ENCODE measurements around the gene DCDC2.
"Not testable (repeated sequence)": the region's sequence is repeated elsewhere in the genome, so short reads cannot be mapped to it uniquely, and the experiment has no call there.

The DCDC2 gene

DNA sequence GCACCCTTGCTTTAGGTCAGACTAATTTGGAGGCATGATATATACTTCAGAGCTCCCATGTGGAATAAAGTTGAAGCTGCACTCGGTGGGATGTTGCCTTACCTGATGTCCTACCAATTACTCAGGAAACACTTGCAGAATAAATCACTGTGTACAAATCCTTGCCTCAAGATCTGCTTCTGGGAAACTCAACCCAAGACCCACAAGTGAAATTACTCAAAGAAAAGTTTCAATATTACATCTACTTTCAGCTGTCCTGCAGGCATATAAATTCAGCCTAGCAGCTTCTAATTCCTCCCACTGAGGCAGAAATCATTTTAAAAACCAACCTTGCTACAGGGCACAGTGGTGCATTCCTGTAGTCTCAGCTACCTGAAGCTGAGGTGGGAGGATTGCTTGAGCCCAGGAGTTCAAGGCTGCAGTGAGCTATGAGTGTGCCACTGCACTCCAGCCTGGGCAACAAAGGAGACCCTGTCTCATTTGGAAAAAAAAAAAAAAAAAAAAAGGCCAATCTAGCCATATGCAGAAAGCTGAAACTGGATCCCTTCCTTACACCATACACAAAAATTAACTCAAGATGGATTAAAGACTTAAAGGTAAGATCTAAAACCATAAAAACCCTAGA, 20.7 kb upstream of the DCDC2 start:
- no peak for DNase-seq

DNA sequence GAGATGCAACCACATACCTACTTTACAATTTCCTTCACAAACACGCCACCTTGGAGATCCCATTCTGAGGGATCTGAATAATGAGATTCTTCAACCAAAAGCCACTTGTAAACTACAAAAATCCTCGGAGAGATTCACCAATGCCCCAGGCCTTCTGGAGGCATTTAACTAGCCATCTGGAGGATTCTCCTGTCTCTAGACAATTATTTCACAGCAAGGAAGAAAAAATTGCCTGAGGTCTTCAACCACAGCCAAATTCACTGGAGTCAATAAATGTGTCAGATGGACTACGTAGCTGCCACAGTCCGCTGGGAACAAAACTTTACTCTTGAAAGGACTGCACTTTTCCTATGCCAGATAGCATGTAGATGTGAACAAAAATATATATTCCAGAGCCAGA, 19.0 kb upstream of the DCDC2 start:
- no peak for DNase-seq

DNA sequence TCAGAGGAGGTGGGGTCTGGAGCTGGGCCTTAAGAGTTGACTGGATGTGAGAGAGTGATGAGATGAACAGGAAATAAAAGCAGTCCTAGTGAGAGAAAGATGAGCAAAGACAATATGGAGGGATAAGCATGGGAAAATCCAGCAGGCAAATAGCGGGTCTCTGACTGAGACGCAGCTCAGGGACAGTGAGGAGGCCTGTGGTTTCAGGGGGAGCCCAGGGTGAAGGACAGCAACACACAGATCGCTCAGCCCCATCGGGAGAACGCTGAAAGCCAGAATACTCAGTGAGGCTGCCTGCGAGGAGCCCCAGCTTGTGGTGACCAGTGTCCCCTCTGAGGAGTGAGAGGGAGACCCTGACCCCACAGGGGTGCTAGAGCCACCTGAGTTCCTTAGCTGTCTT, 16.8 kb upstream of the DCDC2 start:
- no peak for DNase-seq

DNA sequence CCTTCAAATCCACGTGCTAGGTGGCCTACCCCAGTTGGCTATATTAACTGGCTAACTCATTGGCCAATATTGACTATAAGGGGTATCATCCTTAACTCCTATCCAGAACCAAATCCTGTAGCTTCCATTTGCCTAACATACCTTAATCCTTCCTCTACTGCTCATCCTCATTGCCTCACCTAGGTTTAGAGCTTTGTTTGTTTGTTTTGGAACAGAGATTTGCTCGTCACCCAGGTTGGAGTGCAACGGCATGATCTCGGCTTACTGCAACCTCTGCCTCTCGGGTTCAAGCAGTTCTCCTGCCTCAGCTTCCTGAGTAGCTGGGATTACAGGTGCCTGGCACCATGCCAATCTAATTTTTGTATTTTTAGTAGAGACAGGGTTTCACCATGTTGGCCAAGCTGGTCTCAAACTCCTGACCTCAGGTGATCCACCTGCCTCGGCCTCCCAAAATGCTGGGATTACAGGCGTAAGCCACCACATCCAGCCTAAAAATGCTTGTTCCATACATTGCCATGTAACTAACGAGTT, 7.3 kb upstream of the DCDC2 start:
- DNase-seq = not testable (repeated sequence)

DNA sequence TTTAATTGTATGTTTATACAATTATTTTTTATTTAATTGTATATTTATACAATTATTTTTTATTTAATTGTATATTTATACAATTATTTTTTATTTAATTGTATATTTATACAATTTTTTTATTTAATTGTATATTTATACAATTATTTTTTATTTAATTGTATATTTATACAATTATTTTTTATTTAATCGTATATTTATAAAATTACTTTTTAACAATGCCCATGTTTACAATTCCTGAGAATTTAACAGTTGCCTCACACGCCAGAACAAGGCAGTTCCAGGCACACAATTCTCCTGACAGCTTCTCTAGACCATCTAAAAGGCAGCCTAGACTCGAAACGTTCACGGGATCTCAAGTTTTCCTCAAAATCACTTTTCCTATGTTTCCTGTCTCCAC, 4.5 kb upstream of the DCDC2 start:
- DNase-seq = not testable (repeated sequence)

DNA sequence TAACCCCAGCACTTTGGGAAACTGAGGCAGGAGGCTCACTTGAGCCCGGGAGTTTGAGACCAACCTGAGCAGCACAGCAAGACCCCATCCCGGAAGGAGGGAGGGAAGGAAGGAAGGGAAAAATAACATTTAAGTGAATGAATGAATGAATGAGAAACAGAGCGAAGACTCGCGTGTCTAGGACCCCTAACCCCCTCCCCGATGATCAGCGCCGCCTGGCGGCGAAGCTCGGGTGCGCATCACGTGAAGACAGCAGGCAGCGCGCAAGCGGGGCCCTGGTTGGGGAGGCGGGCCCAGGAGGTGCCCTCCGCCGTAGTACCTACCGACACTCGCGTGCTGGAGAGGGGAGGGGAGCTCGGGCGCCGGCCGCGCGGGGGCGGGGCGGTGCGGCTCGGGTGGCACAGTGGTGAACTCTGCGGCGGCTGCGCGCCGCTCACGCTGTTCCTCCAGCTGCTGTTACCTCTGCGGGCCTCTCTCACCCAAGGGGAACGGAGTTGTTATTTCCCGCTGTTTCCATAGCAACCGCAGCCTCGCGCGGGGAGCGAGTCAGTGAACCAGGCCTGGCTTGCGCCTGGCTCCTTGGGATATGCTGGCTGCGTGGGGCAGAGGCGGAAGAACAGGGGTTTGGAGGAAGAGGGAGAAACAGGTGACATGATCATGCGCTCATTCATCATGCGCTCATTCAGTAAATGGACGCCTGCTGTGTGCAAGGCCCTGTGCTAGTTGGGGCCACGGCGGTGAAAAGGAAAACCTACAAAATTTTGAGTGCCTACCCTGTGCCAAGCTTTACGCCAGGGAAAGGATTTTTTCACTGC, 2.0 kb upstream of the DCDC2 start:
- peak; percentile 82 for DNase-seq

DNA sequence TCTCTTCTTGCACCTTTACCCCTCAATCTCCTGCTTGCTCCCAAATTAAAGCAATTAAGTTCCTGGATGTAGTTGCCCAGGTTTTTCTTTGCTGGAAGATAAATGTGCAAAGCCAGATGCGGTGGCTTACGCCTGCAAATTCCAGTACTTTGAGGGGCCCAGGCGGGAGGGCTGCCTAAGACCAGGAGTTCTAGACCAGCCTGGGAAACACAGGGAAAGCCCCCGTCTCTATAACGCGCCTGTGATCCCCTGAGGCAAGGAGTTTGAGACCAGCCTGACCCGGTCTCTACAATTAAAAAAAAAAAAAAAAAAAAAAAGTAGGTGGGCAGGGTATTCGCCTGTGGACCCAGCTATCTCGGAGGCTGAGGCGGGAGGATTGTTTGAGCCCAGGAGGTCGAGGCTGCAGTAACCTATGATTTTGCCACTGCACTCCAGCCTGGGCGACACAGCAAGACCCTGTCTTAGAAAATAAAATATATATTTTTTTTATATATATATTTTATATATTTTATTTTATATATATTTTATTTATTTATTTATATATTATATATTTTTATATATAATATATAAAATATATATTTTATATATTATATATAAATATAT, 461 bp upstream of the DCDC2 start:
- DNase-seq = no peak

DNA sequence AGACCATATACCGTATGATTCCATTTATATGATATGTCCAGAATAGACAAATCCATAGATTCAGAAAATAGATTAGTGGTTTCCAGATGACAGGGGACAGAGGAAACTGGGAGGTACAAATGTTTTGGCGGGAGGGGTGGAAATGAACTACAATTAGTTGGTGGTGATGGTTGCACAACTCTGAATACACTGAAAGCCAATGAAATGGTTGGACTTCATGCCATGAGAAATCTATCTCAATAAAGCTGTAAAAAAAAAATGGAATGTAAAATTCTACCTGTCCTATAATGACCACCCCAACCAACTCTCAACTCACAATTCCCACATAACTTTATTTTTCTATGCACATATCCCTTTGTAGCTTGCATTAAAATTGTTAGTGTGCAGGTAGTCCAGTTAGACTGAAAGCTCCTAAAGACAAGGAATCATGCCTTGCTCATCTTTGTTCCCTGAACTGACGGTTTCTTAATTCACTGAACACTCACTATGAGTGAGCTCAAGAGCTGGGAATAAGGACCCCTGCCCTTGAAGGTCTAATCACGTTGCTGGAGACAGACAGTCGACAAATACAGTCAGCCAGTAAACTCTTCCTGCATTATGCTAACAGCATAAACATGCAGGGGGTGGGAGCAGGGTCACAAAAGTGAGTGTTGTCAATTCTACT, 1.4 kb downstream of the DCDC2 start:
- no peak for DNase-seq

DNA sequence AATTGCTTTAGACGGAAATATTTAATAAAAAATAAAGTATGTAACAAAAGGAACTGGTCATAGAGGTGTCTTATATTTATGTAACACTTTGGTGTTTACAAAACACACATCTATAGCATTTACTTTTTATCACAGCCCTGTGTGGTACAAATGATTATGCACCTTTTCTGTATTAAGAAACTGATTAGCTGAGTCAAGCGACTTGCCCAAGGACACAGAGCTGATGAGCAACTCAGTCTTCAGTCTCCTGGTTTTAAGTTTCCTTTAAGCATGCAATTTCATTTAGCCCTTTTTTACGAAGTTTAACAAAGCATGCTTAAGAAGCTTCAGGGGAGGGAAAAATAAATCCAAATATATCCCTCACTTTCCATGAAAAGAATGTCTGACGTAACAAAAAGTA, 2.5 kb downstream of the DCDC2 start:
- no peak for DNase-seq

DNA sequence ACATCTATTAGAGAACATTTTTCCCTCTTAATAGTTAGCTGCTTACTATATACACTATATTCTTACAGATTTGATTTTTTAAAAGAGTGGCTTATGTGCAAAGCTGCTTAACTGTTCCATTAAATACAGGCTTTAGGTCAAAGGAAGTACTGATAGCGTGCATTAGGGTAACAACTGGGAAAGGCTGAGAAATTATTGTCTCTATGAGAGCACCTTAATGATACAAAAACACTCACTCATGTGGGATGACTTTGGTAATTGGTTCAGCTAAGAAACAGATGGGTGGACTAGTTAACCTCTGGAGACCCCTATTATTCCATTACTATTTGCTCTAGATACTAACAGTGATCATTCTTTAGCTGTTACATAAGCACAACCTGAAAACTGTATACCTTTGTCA, 4.0 kb downstream of the DCDC2 start:
- no peak for DNase-seq

DNA sequence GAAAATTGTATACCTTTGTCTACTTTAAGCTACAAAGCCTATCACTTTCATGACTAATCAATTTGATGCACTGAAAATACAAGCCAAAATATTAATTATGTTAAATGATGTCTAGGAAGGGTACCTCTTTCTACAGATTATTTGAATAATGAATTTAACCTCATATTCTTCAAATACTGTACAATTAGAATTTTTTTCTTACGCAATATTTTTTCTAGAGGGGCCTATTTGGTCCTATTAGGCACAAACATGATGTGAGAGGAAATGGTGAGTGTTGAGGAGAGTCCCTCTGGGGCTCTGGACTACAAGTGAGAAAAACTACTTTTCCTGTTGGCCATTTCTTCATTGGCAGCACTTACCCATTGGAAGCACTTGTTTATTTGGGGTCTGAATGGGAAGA, 5.4 kb downstream of the DCDC2 start:
- DNase-seq = no peak

DNA sequence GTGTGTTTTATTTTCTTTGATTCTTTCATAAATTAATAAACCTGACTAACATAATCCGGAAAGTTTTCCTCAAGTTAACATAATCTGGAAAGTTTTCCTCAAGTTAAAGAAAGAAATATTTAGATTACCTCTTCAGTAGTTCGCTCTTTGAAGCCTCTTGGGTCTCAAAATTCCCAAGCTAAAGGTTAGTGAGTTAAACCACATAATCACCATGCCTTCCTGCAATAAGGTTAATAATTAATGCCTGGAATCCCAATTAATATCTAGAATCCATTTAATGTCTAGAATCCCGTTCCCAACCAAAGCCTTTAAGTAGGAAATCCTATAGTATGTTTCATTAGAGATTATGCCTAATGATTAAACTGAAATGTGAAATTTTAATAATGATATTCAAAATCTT, 12.9 kb downstream of the DCDC2 start:
- no peak for DNase-seq

DNA sequence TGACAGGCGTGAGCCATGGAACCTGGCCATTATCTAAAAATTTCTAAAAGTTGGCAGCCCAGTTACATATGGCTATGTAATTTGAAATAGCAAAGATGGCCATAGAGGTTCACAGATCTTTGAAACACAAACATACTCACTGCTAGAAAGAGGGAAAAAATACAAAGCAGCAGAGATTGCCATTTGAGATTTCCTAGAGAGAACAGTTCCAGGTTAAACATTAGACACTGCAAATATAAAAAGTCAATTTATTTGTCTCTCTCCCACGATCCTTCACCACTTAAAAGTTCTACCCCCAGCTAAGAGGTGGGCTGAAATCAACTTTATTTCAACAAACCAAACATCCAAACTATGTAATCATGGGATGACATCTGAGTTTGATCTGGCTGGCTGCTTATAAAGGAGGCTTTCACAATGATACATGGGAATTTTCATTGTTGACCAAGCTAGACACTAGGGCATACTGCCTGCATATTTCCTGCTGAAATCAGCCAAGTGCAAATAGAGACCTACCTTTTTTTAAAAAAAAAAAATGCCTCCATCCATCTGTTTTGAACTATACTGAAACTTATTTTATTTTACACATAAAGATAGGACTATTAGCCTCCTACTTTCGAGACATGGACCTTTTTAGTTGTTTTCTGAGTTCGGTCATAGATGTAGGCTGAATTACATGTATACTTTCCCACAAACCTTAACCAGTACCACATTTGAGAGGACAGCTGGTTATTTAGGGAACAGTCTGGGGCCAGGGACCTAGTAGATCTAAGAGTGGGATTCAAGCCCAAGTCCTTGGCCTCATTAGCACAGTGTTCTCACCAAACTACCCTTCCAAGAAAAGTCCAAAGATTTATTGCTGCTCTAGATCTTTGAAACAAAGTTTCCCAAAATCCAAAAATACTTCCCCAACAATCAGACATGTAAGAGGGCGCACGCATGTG, 16.6 kb downstream of the DCDC2 start:
- no peak for DNase-seq

DNA sequence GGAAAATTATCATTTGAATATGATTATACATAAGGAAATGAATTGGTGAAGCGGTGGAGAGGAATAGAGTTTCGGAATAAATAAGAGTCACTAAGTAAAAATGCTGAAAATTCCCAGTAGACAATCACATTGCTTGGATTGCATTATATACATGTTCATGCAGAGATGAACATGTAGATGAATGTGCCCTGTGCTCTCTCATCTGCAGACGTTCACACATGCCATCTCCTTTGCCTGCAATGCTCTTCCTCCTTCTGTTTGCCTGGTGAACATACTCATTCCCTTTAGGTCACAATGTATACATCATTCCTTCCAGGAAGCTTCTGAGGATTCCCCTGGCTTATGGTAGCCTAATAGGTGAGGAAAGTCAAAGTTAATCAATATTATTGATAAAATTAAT, 17.9 kb downstream of the DCDC2 start:
- DNase-seq = no peak

DNA sequence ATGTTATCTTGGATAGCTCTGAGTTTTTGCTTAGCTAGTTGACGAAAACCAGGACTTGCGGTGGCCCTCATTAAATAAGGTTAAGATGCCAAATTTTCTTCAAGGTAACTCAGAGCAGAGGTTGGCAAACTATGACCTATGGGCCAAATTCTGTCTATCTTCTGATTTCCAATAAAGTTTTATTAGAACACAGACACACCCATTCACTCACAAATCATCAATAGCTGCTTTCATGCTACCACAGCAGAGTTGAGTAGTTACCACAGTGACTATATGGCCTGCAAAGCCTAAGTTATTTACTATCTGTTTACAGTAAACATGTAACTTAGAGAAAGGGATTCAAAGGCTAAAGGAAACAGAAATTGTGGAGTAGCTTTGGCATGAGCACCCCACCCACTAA, 23.6 kb downstream of the DCDC2 start:
- DNase-seq = no peak

DNA sequence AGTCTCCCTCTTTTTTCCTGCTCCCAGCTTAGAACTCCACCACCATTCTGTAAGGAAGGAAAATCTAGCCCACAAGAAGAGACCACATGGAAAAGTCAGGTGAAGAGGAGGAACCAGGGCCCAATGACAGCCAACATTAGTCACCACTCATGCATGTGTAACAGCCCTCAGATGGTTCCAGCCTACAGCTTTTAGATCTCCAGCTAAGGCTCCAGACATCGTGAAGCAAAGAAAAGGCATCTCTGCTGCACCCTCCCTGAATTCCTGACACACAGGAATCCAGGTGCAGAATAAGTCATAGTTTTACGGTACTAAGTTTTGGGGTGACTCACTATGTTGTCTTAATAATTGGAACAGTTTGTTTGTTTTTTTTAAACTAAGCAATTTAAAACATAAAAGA, 25.5 kb downstream of the DCDC2 start:
- DNase-seq = no peak

DNA sequence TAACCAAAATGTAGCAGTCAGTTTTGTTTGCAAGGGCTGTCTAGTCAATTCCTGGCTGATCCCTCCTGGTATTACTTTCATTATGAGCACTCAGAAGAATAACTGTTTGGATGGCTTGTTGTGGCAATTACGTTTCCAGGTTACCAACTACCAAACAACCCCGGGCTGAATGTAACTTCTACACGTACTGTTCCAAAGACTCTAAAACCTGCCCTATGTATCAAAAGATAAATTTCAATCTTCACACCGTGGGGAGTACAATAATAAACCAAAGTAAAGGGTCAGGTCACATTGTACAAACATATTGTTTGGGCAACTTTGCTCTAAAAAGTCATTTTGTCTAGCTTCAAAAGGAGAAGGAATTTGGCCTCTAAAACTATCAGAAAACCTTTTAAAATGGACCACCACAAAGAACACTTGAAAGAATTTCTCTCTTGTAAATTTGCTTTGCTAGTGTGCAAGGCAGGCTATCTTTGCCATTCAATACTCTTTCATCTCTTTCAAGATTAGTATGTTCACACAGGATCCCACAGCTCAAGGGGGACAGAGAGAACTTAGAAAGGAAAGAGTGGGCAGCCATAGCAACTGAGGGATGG, 27.6 kb downstream of the DCDC2 start:
- DNase-seq = no peak

DNA sequence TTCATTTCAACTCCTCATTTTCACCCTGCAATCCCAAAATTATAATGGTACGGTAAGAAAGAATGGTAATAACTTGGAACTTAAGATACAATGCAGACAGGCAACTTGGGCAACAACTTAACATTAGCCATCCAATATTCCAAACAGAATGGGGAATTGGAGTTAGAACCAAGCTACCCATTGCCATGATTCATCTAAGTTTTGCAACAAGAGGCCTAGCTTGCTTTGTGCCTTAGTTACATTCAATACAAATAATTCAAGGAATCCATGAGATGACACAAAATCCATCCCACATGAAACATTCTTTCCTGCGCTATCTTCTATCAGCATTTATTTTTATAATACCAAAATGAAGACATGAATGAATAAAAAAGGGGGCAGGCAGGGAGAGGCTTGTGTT, 28.4 kb downstream of the DCDC2 start:
- DNase-seq = no peak

DNA sequence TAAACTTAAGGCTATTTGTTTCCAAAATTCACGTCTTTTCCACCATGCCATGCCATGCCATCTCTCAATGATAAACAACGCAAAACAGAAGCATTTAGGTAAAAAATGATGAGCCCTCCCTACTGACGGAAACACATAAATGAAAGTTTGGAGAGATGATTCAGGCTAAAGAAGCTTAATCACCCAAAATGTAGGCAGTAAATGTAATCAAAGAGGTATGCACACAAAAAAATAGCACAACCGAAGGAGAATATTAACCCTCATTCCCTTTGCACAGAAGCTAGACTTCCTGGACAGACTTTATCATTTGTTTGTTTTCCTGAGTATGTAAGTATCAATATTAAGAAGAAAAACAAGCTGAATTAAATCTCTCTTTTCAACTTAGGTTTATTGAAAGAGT, 28.8 kb downstream of the DCDC2 start:
- DNase-seq = no peak

DNA sequence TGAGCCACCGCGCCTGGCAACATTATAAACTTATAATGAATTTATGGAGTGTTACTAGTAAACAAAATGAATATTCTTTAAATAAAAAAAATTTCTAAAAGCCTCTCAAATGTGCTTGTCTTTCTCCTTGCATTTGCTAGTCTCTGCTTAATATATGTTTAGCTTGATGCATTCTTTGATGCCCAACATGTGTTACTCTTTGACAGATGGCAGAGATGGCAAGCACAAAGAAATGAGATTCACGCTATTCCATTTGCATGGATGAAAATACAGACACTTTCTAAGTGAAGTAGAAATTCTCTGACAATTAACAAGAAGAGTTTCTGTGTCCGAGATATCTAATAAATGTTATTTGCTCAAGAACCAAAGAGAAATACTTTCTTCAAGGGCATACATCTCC, 30.1 kb downstream of the DCDC2 start:
- no peak for DNase-seq

DNA sequence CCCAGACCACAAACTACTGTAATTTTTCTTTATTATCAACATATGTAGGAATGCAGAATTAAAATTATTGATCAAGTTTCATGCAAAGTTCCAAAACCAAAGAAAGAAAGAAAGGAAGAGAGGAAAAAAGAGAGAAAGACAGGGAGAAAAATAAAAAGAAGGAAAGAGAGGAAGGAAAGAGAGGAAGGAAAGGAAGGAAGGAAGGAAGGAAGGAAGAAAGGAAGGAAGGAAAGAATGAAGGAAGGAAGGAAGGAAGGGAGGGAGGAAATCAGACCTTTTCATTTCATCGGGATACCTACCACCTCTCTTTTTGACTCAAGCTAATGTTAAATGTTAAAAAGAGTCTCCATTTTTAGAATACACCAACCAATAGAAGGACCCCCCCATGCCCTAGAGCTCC, 31.9 kb downstream of the DCDC2 start:
- DNase-seq = no peak

DNA sequence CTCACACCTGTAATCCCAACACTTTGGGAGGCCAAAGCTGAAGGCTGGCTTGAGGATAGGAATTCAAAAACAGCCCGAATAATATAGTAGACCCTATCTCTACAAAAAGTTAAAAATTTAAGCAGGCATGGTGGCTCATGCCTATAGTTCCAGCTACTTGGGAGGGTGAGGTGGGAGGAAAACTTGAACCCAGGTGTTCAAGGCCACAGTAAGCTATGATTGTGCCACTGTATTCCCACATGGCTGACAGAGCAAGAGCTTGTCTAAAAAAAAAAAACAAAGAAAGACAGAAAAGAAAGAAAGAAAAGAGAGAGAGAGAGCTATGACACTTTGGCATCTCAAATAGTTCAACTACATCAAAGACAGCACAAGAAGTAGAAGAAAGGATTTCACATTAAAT, 33.2 kb downstream of the DCDC2 start:
- DNase-seq = no peak

Measured in NCI-H1092 treated with DMSO at 0.1 percent for 48 hours (cell line).